Gastroesophageal sphincter (tissue), 3 donors: Measurements from ENCODE around the gene C1orf122.

Experiments used
- CTCF ChIP-seq, 4 experiments: fragments of 200-600 bp in 2 of 4; fragments of 450-650 bp in 2 of 4; sonication (generic) in 1 of 4; IDR thresholded peaks; one replicate each; pipeline ENCODE4 v1.5.1; 2017 to 2019; ENCODE audit warnings: antibody characterized with exemption in 4 of 4, mild to moderate bottlenecking in 2 of 4, moderate library complexity in 2 of 4
- EP300 ChIP-seq: sonication (generic); formaldehyde crosslinking; IDR thresholded peaks from one replicate; pipeline ENCODE4 v1.6.1; 2017; ENCODE audit warnings: antibody characterized with exemption, mild to moderate bottlenecking

- TF ChIP-seq EP300 (no peak), CTCF (IDR thresholded peaks at IDR 0.05) (no peak)
These were observed 46.0 kb upstream of the C1orf122 start for GRCh38 chr1:37761416-37762095.
